Measurements from ENCODE around the gene DNAJC22. TPM values are rescaled to one million over a fixed set of nuclear protein-coding genes. Genes with fewer than 3 reads are reported as not detected.

DNAJC22 gene
- total and polyA plus RNA-seq, 2 of the 13 experiments (the other 11 are each of a cell fraction or from before 2014, with no cell fraction given): 25.2 to 31.7 TPM

DNA sequence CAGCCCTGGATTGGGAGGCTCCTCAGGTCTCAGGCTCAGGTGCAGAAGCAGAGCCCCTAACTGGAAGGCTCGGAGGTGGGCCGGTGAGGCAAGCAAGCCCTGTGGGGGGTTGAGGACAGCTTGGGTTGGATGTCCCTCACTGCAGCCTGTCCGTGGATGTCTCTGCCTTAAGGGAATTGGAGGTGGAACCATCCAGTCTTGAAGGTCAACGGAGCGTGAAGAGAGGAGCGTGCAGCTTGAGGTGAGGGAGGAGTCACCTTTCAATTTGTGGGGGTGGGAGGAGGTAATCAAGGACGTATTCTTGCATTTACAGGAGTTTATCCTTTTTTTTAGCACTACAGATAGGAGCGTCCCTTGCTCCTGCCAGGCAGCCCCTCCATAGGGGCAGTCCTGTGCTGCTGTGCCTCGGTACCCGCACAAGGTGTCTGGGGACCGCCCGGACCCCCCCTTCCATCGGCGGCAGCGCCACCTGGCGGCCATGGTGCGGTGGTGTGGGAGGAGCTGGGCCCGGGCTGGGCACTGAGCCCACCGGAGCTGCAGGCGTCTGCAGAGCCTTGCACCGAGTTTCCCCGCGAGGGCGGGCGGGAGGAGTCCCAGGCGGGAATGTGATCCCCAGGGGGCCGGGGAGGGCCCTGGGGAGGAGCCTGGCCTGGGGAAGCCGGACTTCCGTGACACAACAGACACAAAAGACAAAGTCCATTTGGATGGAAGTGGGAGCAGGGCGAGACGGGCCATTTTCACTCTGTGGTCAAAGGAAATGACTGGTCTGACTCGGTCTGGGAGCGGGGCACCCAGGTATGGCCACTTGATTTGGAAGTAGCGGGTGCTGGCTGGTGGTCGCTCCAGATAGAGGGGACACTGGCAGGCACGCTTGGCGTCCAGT, 864 bp downstream of the DNAJC22 start (continued):
- TF ChIP-seq ZNF441 (CRISPR knock-in tag; IDR thresholded peaks at IDR 0.05; ENCODE audit: borderline replicate concordance) (peak; percentile 93), ZNF234 (CRISPR knock-in tag; conservative IDR thresholded peaks at IDR 0.05) (no peak), MED8 (CRISPR knock-in tag; IDR thresholded peaks at IDR 0.05; ENCODE audit: insufficient replicate concordance) (peak; percentile 15), ZNF224 (CRISPR knock-in tag; IDR thresholded peaks at IDR 0.05) (0 out of 2 replicates have a peak, but pooled peaks have one; percentile 46), SNAPC5 (CRISPR knock-in tag; IDR thresholded peaks at IDR 0.05; ENCODE audit: borderline replicate concordance) (peak; percentile 78; the same call in 1 of the 2 replicates), CEBPG (CRISPR knock-in tag; IDR thresholded peaks at IDR 0.05) (peak; percentile 49; the same call in 1 of the 2 replicates), JDP2 (CRISPR knock-in tag; IDR thresholded peaks at IDR 0.05; ENCODE audit: borderline replicate concordance) (no peak), ZNF841 (CRISPR knock-in tag; IDR thresholded peaks at IDR 0.05; ENCODE audit: borderline replicate concordance) (no peak), PAX8 (CRISPR knock-in tag; IDR thresholded peaks at IDR 0.05; ENCODE audit: borderline replicate concordance) (no peak), NR1H2 (CRISPR knock-in tag; IDR thresholded peaks at IDR 0.05; ENCODE audit: borderline replicate concordance, low read depth) (no peak), BCL6 (CRISPR knock-in tag; IDR thresholded peaks at IDR 0.05) (peak; percentile 81), ZNF512B (CRISPR knock-in tag; IDR thresholded peaks at IDR 0.05; ENCODE audit: borderline replicate concordance) (0 out of 2 replicates have a peak, but pooled peaks have one; percentile 50), KDM4B (CRISPR knock-in tag; IDR thresholded peaks at IDR 0.05) (peak; percentile 83; the same call in 1 of the 2 replicates), RFX5 (IDR thresholded peaks at IDR 0.05; ENCODE audit: low read depth, low read length) (no peak), PAXIP1 (CRISPR knock-in tag; conservative IDR thresholded peaks at IDR 0.05) (peak; percentile 89), EHMT2 (IDR thresholded peaks at IDR 0.05; ENCODE audit: borderline replicate concordance, low read depth, low read length) (no peak), ZNF317 (CRISPR knock-in tag; IDR thresholded peaks at IDR 0.05) (peak; percentile 86), DNMT1 (CRISPR knock-in tag; IDR thresholded peaks at IDR 0.05) (no peak), NFIB (CRISPR knock-in tag; IDR thresholded peaks at IDR 0.05; ENCODE audit: borderline replicate concordance) (no peak), MBNL3 (CRISPR knock-in tag; conservative IDR thresholded peaks at IDR 0.05) (no peak), ARNT2 (CRISPR knock-in tag; IDR thresholded peaks at IDR 0.05; ENCODE audit: low read depth) (peak; percentile 68; the same call in 1 of the 2 replicates), ZNF720 (CRISPR knock-in tag; IDR thresholded peaks at IDR 0.05) (no peak)
